ENCODE measurements around the gene PTGDR2. TPM values are rescaled to one million over a fixed set of nuclear protein-coding genes. Genes with fewer than 3 reads are reported as not detected.
A peak's percentile ranks its signal among the peaks of the same experiment; 100 is the strongest.

PTGDR2 gene
- total RNA-seq, 1 experiment from 2014 or later: 0.31 TPM

DNA sequence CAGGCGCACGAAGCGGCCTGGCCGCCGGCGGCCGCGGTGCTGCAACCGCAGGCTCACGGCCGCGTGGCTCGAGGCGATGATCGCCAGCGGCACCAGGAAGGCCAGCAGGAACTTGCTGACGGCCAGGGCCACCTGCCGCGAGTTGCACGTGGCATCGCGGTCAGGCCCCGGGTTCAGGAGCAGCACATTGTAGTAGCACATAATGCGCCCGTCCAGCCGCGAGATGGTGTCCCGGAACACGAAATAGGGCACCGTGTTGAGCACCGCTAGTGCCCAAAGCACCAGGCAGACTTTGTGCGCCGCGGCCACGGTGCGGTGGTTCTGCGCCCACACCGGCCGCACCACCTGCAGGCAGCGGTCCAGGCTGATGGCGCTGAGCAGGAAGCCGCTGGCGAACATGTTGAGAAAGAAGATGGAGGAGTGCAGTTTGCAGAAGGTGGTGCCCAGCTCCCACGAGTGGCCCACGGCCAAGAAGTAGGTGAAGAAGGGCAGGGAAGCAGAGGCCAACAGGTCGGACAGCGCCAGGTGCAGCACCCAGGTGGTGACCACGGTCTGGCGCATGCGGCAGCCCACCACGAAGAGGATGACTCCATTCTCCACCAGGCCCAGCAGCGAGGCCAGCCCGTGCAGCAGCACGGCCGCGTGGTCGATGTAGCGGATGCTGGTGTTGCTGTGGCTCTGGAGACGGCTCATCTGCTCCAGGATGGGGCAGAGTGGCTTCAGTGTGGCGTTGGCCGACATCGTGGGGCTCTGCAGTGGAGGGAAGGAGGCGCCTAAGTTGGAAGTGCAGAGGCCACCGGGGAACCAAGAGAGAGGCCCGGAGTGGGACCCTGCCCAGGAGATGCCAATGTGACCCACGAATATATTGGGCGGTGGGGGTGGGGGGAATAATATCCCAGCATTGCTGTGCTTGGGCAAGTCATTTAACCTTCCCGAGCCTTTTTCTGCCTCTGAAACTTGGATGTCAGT lies 2.5 kb downstream of the PTGDR2 start:
- DNase-seq: no peak
- peaks cover 39% of the 10 kb centered on the region for H3K36me3 Mint-ChIP-seq (ENCODE audit: insufficient read depth, unreplicated experiment)
- no peak overlapping the region for H3K27ac Mint-ChIP-seq (ENCODE audit: unreplicated experiment)
- H3K9me3 Mint-ChIP-seq (ENCODE audit: low read depth, unreplicated experiment): no peaks in the 10 kb centered on the region
- intact Hi-C loops (cut with micrococcal nuclease; ENCODE audit: unreplicated experiment): no loop called here
- peaks cover 24% of the 10 kb centered on the region for H3K27me3 Mint-ChIP-seq (ENCODE audit: unreplicated experiment)
- no TSS peak for BruUV-seq (replicated peaks)
- peak overlapping the region; percentile 52 for H3K4me3 Mint-ChIP-seq (ENCODE audit: low read depth, unreplicated experiment)
- CTCF ChIA-PET: interaction anchor here (0.8 to 1.0 kb wide), 2 partner anchors 22 to 46 kb away, joined by 3 read pairs; no protein-coding TSS in a partner anchor
- TF ChIP-seq, protein P1, sequence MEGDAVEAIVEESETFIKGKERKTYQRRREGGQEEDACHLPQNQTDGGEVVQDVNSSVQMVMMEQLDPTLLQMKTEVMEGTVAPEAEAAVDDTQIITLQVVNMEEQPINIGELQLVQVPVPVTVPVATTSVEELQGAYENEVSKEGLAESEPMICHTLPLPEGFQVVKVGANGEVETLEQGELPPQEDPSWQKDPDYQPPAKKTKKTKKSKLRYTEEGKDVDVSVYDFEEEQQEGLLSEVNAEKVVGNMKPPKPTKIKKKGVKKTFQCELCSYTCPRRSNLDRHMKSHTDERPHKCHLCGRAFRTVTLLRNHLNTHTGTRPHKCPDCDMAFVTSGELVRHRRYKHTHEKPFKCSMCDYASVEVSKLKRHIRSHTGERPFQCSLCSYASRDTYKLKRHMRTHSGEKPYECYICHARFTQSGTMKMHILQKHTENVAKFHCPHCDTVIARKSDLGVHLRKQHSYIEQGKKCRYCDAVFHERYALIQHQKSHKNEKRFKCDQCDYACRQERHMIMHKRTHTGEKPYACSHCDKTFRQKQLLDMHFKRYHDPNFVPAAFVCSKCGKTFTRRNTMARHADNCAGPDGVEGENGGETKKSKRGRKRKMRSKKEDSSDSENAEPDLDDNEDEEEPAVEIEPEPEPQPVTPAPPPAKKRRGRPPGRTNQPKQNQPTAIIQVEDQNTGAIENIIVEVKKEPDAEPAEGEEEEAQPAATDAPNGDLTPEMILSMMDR (IDR thresholded peaks at IDR 0.05; ENCODE audit: unreplicated experiment): no peak
- peaks cover 9% of the 10 kb centered on the region for H3K4me1 Mint-ChIP-seq (ENCODE audit: low read depth, unreplicated experiment)

DNA sequence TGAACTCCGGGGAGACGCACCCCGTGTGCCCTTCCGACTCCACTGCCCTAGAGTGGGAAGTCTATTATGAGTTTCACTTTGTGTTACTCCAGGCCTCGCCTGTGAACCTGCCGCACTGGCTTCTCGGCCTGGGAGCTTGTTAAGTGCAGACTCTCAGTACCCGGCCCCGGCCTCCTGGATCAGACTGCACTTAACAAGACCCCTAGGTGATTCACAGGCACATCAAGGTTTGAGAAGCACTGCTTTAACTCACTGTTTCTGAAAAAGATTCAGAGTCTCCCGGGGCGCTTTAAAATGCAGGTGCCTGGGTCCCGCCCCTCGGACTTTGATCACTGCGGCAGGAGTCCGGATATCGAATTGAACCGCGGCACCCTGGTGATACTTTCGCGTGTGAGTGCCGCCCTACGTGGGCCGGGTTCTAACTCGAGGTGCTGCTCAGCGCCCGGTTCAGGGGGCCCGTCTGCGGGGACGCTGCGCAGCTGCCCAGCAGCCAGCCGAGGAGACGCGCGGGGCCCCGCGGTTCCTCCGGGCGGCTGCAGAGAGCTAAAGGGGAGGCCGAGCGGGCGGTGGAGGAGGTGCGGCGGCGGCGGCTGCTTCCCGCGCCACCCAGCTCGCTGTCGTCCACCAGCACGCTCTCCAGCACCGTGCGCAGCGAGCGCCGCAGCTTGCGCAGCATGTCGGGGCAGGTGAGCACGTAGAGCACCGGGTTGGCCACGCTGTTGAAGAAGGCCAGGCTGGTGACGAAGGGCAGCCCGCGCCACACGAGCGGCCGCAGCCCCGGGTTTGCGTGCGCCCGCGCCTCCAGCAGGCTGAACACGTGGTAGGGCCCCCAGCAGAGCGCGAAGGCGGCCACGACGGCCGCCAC lies 3.4 kb downstream of the PTGDR2 start:
- CTCF ChIA-PET: interaction anchor here (0.5 to 1.0 kb wide), 3 partner anchors 21 to 309 kb away, joined by 3 read pairs; no protein-coding TSS in a partner anchor
- Mint-ChIP-seq H3K36me3 (ENCODE audit: insufficient read depth, unreplicated experiment) (peaks cover 44% of the 10 kb centered on the region), H3K27ac (ENCODE audit: unreplicated experiment) (no peak overlapping the region), H3K27me3 (ENCODE audit: unreplicated experiment) (peaks cover 24% of the 10 kb centered on the region), H3K4me1 (ENCODE audit: low read depth, unreplicated experiment) (peaks cover 9% of the 10 kb centered on the region), H3K4me3 (ENCODE audit: low read depth, unreplicated experiment) (peak overlapping the region; percentile 52), H3K9me3 (ENCODE audit: low read depth, unreplicated experiment) (no peaks in the 10 kb centered on the region)
- peak; percentile 39 for DNase-seq
- intact Hi-C loops (cut with micrococcal nuclease; ENCODE audit: unreplicated experiment): no loop called here
- no TSS peak for BruUV-seq (replicated peaks)
- TF ChIP-seq, protein P1 (IDR thresholded peaks at IDR 0.05; ENCODE audit: unreplicated experiment): no peak

DNA sequence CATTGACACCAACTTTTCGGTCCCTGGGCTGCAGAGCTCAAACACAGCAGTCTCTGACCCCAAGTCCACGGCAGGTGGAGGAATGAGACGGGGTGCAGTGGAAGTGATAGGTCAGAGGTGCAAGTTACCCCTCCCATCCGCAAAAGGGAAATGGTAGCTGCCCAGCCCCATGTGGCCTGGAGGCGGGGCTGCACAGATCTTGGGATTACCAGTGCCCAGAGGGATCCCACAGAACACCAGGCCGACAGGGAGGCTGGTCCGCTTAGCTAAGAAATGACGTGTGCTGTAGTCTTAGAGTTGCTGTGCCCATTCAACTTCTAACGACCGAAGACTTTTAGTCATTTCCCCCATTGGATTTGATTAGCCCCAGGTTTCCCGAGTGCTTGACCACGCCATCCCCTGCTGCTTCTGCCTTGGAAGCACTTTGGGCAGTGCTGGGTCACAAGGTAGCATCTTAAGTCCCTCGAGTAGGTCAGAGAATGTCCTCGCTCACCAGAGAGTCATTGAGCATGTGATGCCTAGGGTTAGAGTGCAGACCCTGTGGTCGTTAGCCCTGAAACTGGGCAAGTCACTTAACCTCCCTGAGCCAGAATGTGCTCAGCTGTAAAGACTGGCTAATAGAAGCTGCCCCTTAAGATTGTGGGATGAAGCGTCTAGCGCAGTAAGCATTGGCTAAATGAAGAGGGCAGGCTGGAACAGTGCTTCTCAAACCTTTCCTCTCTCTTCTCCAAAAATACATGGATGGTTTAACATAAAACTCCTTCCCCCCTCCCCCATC lies 4.2 kb downstream of the PTGDR2 start:
- Mint-ChIP-seq H3K27me3 (ENCODE audit: unreplicated experiment) (peaks cover 23% of the 10 kb centered on the region), H3K4me1 (ENCODE audit: low read depth, unreplicated experiment) (peaks cover 9% of the 10 kb centered on the region), H3K36me3 (ENCODE audit: insufficient read depth, unreplicated experiment) (peaks cover 48% of the 10 kb centered on the region), H3K4me3 (ENCODE audit: low read depth, unreplicated experiment) (peak overlapping the region; percentile 52), H3K9me3 (ENCODE audit: low read depth, unreplicated experiment) (no peaks in the 10 kb centered on the region), H3K27ac (ENCODE audit: unreplicated experiment) (no peak overlapping the region)
- CTCF ChIA-PET: no interaction called here
- intact Hi-C loops (cut with micrococcal nuclease; ENCODE audit: unreplicated experiment): no loop called here
- no peak for DNase-seq
- TF ChIP-seq, protein P1 (IDR thresholded peaks at IDR 0.05; ENCODE audit: unreplicated experiment): no peak
- no TSS peak for BruUV-seq (replicated peaks)

Data from Calu3 (cell line).